Naive thymus-derived CD8-positive, alpha-beta T cell (primary cell): Measurements from ENCODE around the gene HSP90B1. TPM values are rescaled to one million over a fixed set of nuclear protein-coding genes. Genes with fewer than 3 reads are reported as not detected.

ENCODE experiments used
- ATAC-seq, 2 donors: fragments of 150-1000 bp; cut with Tn5 transposase in 1 of 2; sonication (Bioruptor Pico), chemical (Tn5 transposase) in 1 of 2; 1 replicate in 1 of 2; 2 replicates in 1 of 2; pipeline ENCODE4 v1.10.0; 2021; ENCODE audit warnings: mild to moderate bottlenecking in 2 of 2, moderate library complexity in 2 of 2
- POLR2A ChIA-PET: fragments of 350-600 bp; sonication (Branson Sonifier 250); formaldehyde crosslinking; loops from one replicate; lab custom pipeline; 2021; ENCODE audit warnings: antibody characterized with exemption; lab: Charles Lee
- DNase-seq, 10 donors: peaks; one replicate each; pipeline versions ENCODE4 v3.0.0 to v3.0.0-alpha.2; 2020 to 2022
- H3K27ac Mint-ChIP-seq, 10 donors: one replicate each; pipeline ENCODE4 v1.8.0; 2020 to 2022; ENCODE audit warnings: mild to moderate bottlenecking in 10 of 10, mixed read lengths in 10 of 10, moderate library complexity in 4 of 10, inconsistent platforms in 1 of 10
- H3K27me3 Mint-ChIP-seq, 5 donors: one replicate each; pipeline ENCODE4 v1.8.0; 2021 to 2022; ENCODE audit warnings: mixed read lengths in 5 of 5
- H3K36me3 Mint-ChIP-seq, 3 donors: one replicate each; pipeline ENCODE4 v1.8.0; 2020 to 2022; ENCODE audit warnings: mixed read lengths in 3 of 3, mild to moderate bottlenecking in 2 of 3, inconsistent platforms in 1 of 3
- H3K4me1 Mint-ChIP-seq, 4 donors: one replicate each; pipeline ENCODE4 v1.8.0; 2021 to 2022; ENCODE audit warnings: mixed read lengths in 4 of 4
- H3K4me3 Mint-ChIP-seq, 10 donors: one replicate each; pipeline ENCODE4 v1.8.0; 2020 to 2022; ENCODE audit warnings: mild to moderate bottlenecking in 10 of 10, mixed read lengths in 10 of 10, moderate library complexity in 6 of 10, inconsistent platforms in 1 of 10
- H3K9me3 Mint-ChIP-seq, 9 donors: one replicate each; pipeline ENCODE4 v1.8.0; 2020 to 2022; ENCODE audit warnings: mixed read lengths in 9 of 9, mild to moderate bottlenecking in 3 of 9, inconsistent platforms in 1 of 9, moderate library complexity in 1 of 9
- polyA plus RNA-seq, 3 donors: library from polyadenylated mRNA; unstranded; fragments of 300-500 nt; fragmentation: Illumina TruSeq; gene quantifications; one replicate each; pipeline ENCODE4 v1.2.3, GENCODE V29; 2021
- total RNA-seq, 8 experiments: library from RNA in 2 of 8; stranded (reverse) in 2 of 8; gene quantifications; one replicate each; pipeline ENCODE4 v1.2.3 and lab custom pipeline; 2021 to 2026

The HSP90B1 gene
- total and polyA plus RNA-seq, 5 experiments from 2014 or later: 174 to 297 (median 223) TPM

DNA sequence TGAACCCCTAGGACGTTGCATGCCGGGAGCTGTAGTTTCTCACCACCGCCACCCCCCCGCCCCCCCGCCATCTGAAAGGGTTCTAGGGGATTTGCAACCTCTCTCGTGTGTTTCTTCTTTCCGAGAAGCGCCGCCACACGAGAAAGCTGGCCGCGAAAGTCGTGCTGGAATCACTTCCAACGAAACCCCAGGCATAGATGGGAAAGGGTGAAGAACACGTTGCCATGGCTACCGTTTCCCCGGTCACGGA lies 501 bp upstream of the HSP90B1 start:
- Mint-ChIP-seq H3K9me3 (no peaks in the 10 kb centered on the region), H3K27ac (peak overlapping the region; percentile 97 to 100 (median 100)), H3K36me3 (peaks cover 0 to 31% (median 17%) of the 10 kb centered on the region in 3 donors), H3K4me1 (peaks cover 27 to 72% (median 62%) of the 10 kb centered on the region in 4 donors), H3K27me3 (peaks cover 0 to 4% (median 0%) of the 10 kb centered on the region in 5 donors), H3K4me3 (peak overlapping the region; percentile 83 to 98 (median 94))
- DNase-seq: no peak
- POLR2A ChIA-PET: interaction anchor here (0.6 to 5.3 kb wide), 33 partner anchors 8 to 1868 kb away, joined by 3 to 180 read pairs (median 6); partner anchors contain the start of genes APPL2, EID3, HCFC2 and NFYB
- no peak for ATAC-seq

DNA sequence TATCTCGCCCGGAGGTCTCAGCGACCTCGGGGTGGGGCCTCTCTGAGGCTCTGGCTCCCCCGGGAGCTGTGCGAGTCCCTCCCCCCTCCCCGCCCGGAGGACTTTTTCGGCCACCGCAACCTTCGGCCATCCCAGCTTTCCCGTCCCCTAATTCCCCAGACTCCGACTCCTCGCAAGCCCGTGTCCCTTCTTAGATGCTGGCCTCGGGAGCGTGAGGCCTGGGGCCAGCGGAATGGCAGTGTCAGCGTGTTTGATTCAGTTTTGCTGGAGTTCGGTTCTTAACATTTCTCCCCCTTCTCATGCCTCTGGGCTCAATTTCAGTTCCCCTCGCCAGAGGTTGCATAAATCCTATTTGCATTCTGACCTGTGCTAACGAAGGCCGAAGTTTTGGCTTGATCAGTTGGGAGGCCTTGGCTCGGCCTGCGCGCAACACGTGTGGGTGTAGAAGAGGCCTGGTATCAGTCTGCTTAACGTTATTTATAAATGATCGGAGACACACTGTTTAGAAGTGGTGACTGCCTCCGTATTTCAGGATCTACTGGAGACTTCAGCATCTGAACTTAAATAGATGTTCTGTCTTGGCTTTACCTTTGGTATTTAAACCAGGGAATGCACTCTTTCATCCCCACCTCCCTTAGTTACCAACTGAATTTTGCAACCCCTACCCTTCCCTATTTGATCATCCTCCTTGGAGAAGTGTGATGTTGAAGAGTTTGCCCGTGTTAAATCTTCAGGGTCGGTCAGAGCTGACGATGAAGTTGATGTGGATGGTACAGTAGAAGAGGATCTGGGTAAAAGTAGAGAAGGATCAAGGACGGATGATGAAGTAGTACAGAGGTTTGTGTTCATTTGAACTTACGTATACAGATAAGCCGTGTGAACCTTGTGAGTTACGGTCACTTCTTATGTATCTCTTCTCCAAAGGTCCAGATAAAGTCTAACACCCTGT lies 851 bp downstream of the HSP90B1 start:
- DNase-seq: peak in 3 of 10 donors; percentile 4 to 24 (median 21)
- peak overlapping the region; percentile 97 to 100 (median 100) for H3K27ac Mint-ChIP-seq
- POLR2A ChIA-PET: interaction anchor here (1.4 to 5.3 kb wide), 10 partner anchors 12 to 1177 kb away, joined by 4 to 180 read pairs (median 8); partner anchors contain the start of genes TDG and WASHC4

DNA sequence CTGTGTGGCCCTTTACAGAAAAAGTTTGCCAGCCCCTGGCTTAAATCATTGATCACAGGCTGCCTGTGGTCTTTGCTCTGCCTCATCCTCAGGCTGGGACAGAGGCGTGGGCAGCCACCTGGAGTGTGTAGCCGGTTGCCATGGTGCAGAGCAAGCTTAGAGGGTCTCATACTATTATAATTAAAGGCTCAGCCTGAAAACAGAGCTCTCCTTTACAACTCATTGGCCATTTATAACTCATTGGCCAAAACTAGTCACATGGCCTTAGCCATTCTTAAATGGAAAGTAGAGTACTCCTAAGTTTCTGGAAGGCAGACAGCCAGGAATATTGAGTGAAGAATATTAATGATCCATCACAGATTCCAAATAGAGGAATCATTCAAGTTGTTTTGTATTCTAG lies 3.0 kb downstream of the HSP90B1 start:
- Mint-ChIP-seq H3K27ac (peak overlapping the region in 7 of 10 donors; percentile 26 to 100 (median 75)), H3K9me3 (no peaks in the 10 kb centered on the region), H3K27me3 (peaks cover 0 to 4% (median 0%) of the 10 kb centered on the region in 5 donors), H3K4me3 (peak overlapping the region in 2 of 10 donors; percentile 78 to 83), H3K4me1 (peaks cover 30 to 75% (median 68%) of the 10 kb centered on the region in 4 donors), H3K36me3 (peaks cover 6 to 65% (median 33%) of the 10 kb centered on the region in 3 donors)
- no peak for DNase-seq
- ATAC-seq: no peak
- POLR2A ChIA-PET: interaction anchor here (0.6 to 1.4 kb wide), 2 partner anchors 23 to 34 kb away, joined by 3 to 5 read pairs; a partner anchor contains a TSS

More for the DNA sequence above, 851 bp downstream of the HSP90B1 start:
- Mint-ChIP-seq H3K4me3 (peak overlapping the region; percentile 83 to 98 (median 94)), H3K4me1 (peaks cover 35 to 76% (median 71%) of the 10 kb centered on the region in 4 donors), H3K9me3 (no peaks in the 10 kb centered on the region), H3K36me3 (peaks cover 6 to 45% (median 27%) of the 10 kb centered on the region in 3 donors), H3K27me3 (peaks cover 0 to 4% (median 0%) of the 10 kb centered on the region in 5 donors)
- no peak for ATAC-seq

DNA sequence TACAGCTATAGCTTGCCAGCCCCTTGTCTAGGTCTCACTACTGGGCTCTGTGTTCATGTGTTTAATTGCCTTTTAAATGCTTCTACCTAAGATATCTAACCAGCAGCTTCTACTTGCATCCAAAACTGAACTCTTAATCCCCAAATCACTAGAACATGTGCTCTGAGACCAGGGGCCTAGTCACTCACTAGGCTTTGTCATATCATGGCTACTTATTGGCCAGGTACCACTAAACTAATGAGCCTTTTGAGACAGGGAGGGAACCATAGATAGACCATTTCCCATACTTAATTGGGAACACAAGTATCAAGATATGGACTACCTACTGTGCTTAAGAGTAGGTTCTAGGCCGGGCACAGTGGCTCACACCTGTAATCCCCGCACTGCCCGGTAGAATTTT lies 6.5 kb downstream of the HSP90B1 start:
- no peak for DNase-seq
- Mint-ChIP-seq H3K27ac (peak overlapping the region in 6 of 10 donors; percentile 19 to 89 (median 54)), H3K4me3 (no peak overlapping the region), H3K36me3 (peaks cover 6 to 97% (median 45%) of the 10 kb centered on the region in 3 donors), H3K27me3 (no peaks in the 10 kb centered on the region), H3K9me3 (no peaks in the 10 kb centered on the region), H3K4me1 (peaks cover 19 to 61% (median 55%) of the 10 kb centered on the region in 4 donors)
- no peak for ATAC-seq
- POLR2A ChIA-PET: interaction anchor here (0.5 to 1.7 kb wide), 5 partner anchors 18 to 176 kb away, joined by 3 to 5 read pairs (median 3); a partner anchor contains a TSS

GRCh38 chr12:103944964-103945363 lies 14.8 kb downstream of the HSP90B1 start:
- Mint-ChIP-seq H3K4me3 (no peak overlapping the region), H3K9me3 (no peaks in the 10 kb centered on the region), H3K4me1 (peaks cover 1 to 12% (median 7%) of the 10 kb centered on the region in 4 donors), H3K27ac (peak overlapping the region in 1 of 10 donors; percentile 56), H3K27me3 (no peaks in the 10 kb centered on the region), H3K36me3 (peaks cover 5 to 99% (median 37%) of the 10 kb centered on the region in 3 donors)
- no peak for DNase-seq
- no peak for ATAC-seq
- POLR2A ChIA-PET: interaction anchor here (2.0 kb wide), 1 partner anchor 15 kb away, joined by 7 read pairs; the partner anchor contains the start of gene HSP90B1

DNA sequence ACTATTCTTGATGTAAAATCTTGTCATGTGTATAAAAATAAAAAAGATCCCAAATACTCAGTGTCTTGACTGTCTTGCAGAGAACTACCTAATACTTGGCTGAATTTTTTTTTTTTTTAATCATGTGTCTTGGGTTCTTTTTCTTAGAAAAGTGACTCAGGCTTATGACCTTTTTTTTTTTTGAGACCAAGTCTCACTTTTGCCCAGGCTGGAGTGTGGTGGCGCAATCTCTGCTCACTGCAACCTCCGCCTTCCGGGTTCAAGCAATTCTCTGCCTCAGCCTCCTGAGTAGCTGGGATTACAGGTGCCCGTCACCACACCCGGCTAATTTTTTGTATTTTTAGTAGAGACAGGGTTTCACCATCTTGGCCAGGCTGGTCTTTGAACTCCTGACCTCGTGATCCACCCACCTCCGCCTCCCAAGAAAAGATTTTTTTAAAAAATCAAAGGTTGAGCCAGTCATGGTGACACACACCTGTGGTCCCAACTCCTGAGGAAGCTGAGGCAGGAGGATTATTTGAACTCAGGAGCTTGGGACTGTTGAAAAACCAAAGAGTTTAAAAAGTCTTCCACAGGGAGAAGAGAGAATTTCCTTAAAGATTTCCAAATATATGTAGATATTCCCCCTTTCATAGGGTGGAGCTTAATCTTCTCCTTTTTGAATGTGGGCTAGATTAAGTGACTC lies 17.8 kb downstream of the HSP90B1 start:
- DNase-seq: no peak
- POLR2A ChIA-PET: interaction anchor here (3.0 kb wide), 1 partner anchor 19 kb away, joined by 11 read pairs; the partner anchor contains the start of gene HSP90B1
- Mint-ChIP-seq H3K27ac (peak overlapping the region; percentile 14 to 74 (median 42)), H3K4me3 (no peak overlapping the region), H3K27me3 (no peaks in the 10 kb centered on the region), H3K4me1 (peaks cover 4 to 14% (median 5%) of the 10 kb centered on the region in 4 donors), H3K9me3 (no peaks in the 10 kb centered on the region), H3K36me3 (peaks cover 5 to 95% (median 25%) of the 10 kb centered on the region in 3 donors)
- no peak for ATAC-seq

DNA sequence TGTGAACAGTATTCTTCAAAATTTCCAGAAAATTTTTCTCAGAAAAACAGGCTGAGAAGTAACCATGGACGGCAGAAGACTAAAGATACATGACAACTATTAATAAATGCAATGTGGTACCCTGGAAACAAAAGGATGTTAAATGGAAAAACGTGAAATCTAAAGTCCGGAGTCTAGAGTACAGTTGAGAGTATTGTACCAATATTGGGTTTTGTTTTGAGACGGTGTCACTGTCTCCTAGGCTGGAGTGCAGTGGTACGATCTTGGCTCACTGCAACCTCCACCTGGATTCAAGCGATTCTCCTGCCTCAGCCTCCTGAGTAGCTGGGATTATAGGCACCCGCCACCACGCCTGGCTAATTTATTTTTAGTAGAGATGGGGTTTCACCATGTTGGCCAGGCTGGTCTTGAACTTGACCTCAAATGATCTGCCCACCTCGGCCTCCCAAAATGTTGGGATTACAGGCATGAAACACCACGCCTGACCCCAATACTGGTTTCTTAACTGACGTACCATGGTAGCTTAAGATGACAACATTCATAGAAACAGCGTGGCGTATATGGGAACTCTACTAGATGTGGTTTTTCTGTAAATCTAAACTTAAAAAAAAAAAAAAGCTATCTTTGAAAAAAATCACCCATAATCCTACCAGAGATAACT lies 18.7 kb downstream of the HSP90B1 start:
- H3K36me3 Mint-ChIP-seq: peaks cover 5 to 91% (median 25%) of the 10 kb centered on the region in 3 donors
- H3K4me1 Mint-ChIP-seq: peaks cover 4 to 18% (median 14%) of the 10 kb centered on the region in 4 donors
- H3K27me3 Mint-ChIP-seq: no peaks in the 10 kb centered on the region
- DNase-seq: no peak
- peak in 1 of 2 donors; percentile 36 for ATAC-seq
- H3K27ac Mint-ChIP-seq: peak overlapping the region in 9 of 10 donors; percentile 15 to 65 (median 43)
- no peaks in the 10 kb centered on the region for H3K9me3 Mint-ChIP-seq
- POLR2A ChIA-PET: interaction anchor here (1.4 to 3.0 kb wide), 2 partner anchors 17 to 20 kb away, joined by 4 to 11 read pairs; partner anchors contain the start of genes HSP90B1 and TDG
- no peak overlapping the region for H3K4me3 Mint-ChIP-seq

GRCh38 chr12:103952497-103952896 lies 22.3 kb downstream of the HSP90B1 start:
- H3K4me1 Mint-ChIP-seq: peaks cover 16 to 49% (median 40%) of the 10 kb centered on the region in 4 donors
- peak overlapping the region in 9 of 10 donors; percentile 1 to 89 (median 76) for H3K27ac Mint-ChIP-seq
- POLR2A ChIA-PET: interaction anchor here (1.4 to 7.6 kb wide), 2 partner anchors 15 to 23 kb away, joined by 6 to 204 read pairs; partner anchors contain the start of genes HSP90B1 and TDG
- no peak for DNase-seq
- H3K27me3 Mint-ChIP-seq: no peaks in the 10 kb centered on the region
- ATAC-seq: no peak
- no peak overlapping the region for H3K4me3 Mint-ChIP-seq
- no peaks in the 10 kb centered on the region for H3K9me3 Mint-ChIP-seq
- H3K36me3 Mint-ChIP-seq: peaks cover 0 to 60% (median 15%) of the 10 kb centered on the region in 3 donors

GRCh38 chr12:103955811-103956508 lies 25.8 kb downstream of the HSP90B1 start:
- Mint-ChIP-seq H3K4me3 (peak overlapping the region; percentile 98 to 100 (median 99)), H3K36me3 (peaks cover 0 to 26% (median 2%) of the 10 kb centered on the region in 3 donors), H3K9me3 (no peaks in the 10 kb centered on the region), H3K27me3 (no peaks in the 10 kb centered on the region), H3K4me1 (peaks cover 17 to 46% (median 43%) of the 10 kb centered on the region in 4 donors), H3K27ac (peak overlapping the region; percentile 95 to 100 (median 98))
- ATAC-seq (no peak), DNase-seq (no peak)
- POLR2A ChIA-PET: interaction anchor here (0.6 to 7.6 kb wide), 10 partner anchors 11 to 501 kb away, joined by 3 to 204 read pairs (median 4); partner anchors contain the start of genes HCFC2, HSP90B1, NFYB and TDG

DNA sequence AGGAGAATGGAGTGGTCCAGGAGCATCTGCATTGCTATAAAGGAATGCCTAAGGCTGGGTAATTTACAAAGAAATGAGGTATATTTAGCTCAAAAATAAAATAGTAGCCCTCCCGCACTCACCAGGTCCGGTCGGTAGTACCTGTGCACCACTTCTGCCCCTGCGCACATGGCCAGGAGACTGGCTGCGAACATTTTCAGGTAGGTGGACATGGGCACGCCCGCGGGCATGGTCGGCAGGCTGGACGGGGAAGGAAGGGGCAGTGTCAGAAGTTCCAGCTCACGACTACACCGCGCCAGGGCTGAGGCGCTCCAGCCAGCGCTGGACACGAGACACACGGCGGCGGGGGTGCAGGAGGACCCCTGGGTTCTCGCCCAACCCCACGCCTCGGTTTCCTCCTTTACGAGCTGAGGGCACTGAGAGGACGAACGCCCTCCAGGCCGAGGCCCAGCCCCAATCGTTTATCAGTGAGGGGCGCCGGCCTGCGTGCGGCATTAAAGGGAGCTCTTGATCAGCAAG lies 26.4 kb downstream of the HSP90B1 start:
- POLR2A ChIA-PET: interaction anchor here (0.6 to 7.6 kb wide), 17 partner anchors 9 to 501 kb away, joined by 3 to 204 read pairs (median 4); partner anchors contain the start of genes HCFC2, HSP90B1, NFYB and TDG
- no peak for DNase-seq
- H3K27ac Mint-ChIP-seq: peak overlapping the region; percentile 95 to 100 (median 98)
- no peaks in the 10 kb centered on the region for H3K27me3 Mint-ChIP-seq
- H3K4me3 Mint-ChIP-seq: peak overlapping the region; percentile 98 to 100 (median 99)
- H3K4me1 Mint-ChIP-seq: peaks cover 17 to 46% (median 43%) of the 10 kb centered on the region in 4 donors
- H3K36me3 Mint-ChIP-seq: peaks cover 0 to 23% (median 2%) of the 10 kb centered on the region in 3 donors
- H3K9me3 Mint-ChIP-seq: no peaks in the 10 kb centered on the region
- peak; percentile 6 to 10 for ATAC-seq
